Upper lobe of right lung (tissue), 1 donor: ENCODE results near the gene RC3H1. TPM values are rescaled to one million over a fixed set of nuclear protein-coding genes. Genes with fewer than 3 reads are reported as not detected.
"Not testable (repeated sequence)": the region's sequence is repeated elsewhere in the genome, so short reads cannot be mapped to it uniquely, and the experiment has no call there.

ENCODE experiments used
- ATAC-seq: fragments of 200-7000 bp; cut with Tn5 transposase; one replicate; pipeline ENCODE4 v1.9.1; 2020; ENCODE audit warnings: mild to moderate bottlenecking, moderate library complexity
- DNase-seq: peaks from one replicate; pipeline ENCODE4 v3.0.0-alpha.2; 2020
- H3K27ac ChIP-seq: fragments of 200-600 bp; one replicate; pipeline ENCODE4 v1.8.0; 2022
- H3K27me3 ChIP-seq: fragments of 200-600 bp; one replicate; pipeline ENCODE4 v1.8.0; 2022; ENCODE audit warnings: mild to moderate bottlenecking
- H3K36me3 ChIP-seq: fragments of 200-600 bp; one replicate; pipeline ENCODE4 v1.8.0; 2022
- H3K4me1 ChIP-seq: fragments of 200-600 bp; one replicate; pipeline ENCODE4 v1.8.0; 2022
- H3K4me3 ChIP-seq: fragments of 200-600 bp; one replicate; pipeline ENCODE4 v1.8.0; 2022; ENCODE audit warnings: mild to moderate bottlenecking
- H3K9me3 ChIP-seq: fragments of 200-600 bp; one replicate; pipeline ENCODE4 v1.8.0; 2022
- CTCF ChIP-seq: fragments of 200-600 bp; IDR thresholded peaks from one replicate; pipeline ENCODE4 v1.8.0; 2022; ENCODE audit warnings: antibody characterized with exemption
- intact Hi-C: fragments of 100-400 bp; cut with DNase I; formaldehyde crosslinking; loops from one replicate; pipeline ENCODE4 v1.11.0; 2022
- long read RNA-seq: library from polyadenylated mRNA; unstranded; transcript quantifications from one replicate; pipeline ENCODE4 v2.0.0, GENCODE V29; 2021
- total RNA-seq: library from RNA; stranded (reverse); fragmentation: NEBNext Ultra II Directional; extraction: Animal tissue kit (Norgen Biotek cat#: 25700); gene quantifications from one replicate; pipeline ENCODE4 v1.2.1, GENCODE V29; 2021
- donor health status: DM: no; HTN: yes; CAD: no; lungs with severe emphysema.

Gene RC3H1
- 36.5 TPM for total RNA-seq
- long read RNA-seq, full-length matches to known transcripts: 3 of 18 reads
- long read RNA-seq, partial matches to known transcripts: 3 of 18 reads
- long read RNA-seq, other reads (novel, unspliced or antisense): 12 of 18 reads

GRCh38 chr1:174022080-174022975 lies at the start of gene RC3H1:
TSS of gene RC3H1 (minus strand) at chr1:174022357. CDS start at chr1:173992985, 29,372 bp downstream.
- DNase-seq (peak; percentile 96), ATAC-seq (peak; percentile 99)
- intact Hi-C loops: no loop called here
- TF ChIP-seq CTCF: no peak
- Histone ChIP-seq H3K4me1 (peaks cover 40% of the 10 kb centered on the region), H3K27me3 (no peaks in the 10 kb centered on the region), H3K9me3 (no peaks in the 10 kb centered on the region), H3K4me3 (peak within 1 kb of the TSS; percentile 83), H3K36me3 (no peaks in the 10 kb centered on the region), H3K27ac (peak within 1 kb of the TSS; percentile 97)

- Histone ChIP-seq H3K27ac (no peak overlapping the region), H3K27me3 (no peaks in the 10 kb centered on the region), H3K4me1 (no peaks in the 10 kb centered on the region), H3K9me3 (no peaks in the 10 kb centered on the region), H3K4me3 (no peak overlapping the region), H3K36me3 (no peaks in the 10 kb centered on the region)
- no peak for TF ChIP-seq CTCF
- DNase-seq (no peak), ATAC-seq (no peak)
- intact Hi-C loops: no loop called here
Measured at GRCh38 chr1:174070614-174071013, 48.5 kb upstream of the RC3H1 start.

- Histone ChIP-seq H3K27me3 (no peaks in the 10 kb centered on the region), H3K27ac (no peak overlapping the region), H3K4me3 (no peak overlapping the region), H3K9me3 (no peaks in the 10 kb centered on the region), H3K36me3 (no peaks in the 10 kb centered on the region), H3K4me1 (no peaks in the 10 kb centered on the region)
- TF ChIP-seq CTCF: no peak
- ATAC-seq: no peak
- no peak for DNase-seq
- intact Hi-C loops: no loop called here
Measured at GRCh38 chr1:174068000-174068399, 45.8 kb upstream of the RC3H1 start.

- TF ChIP-seq CTCF: no peak
- no peak for ATAC-seq
- intact Hi-C loops: no loop called here
- Histone ChIP-seq H3K9me3 (no peaks in the 10 kb centered on the region), H3K36me3 (no peaks in the 10 kb centered on the region), H3K4me3 (no peak overlapping the region), H3K27ac (no peak overlapping the region), H3K27me3 (no peaks in the 10 kb centered on the region), H3K4me1 (no peaks in the 10 kb centered on the region)
- no peak for DNase-seq
Measured at GRCh38 chr1:174060090-174060489, 37.9 kb upstream of the RC3H1 start.

- intact Hi-C loops: no loop called here
- H3K4me3 ChIP-seq: no peak overlapping the region
- ATAC-seq (no peak), DNase-seq (no peak)
- H3K9me3 ChIP-seq: no peaks in the 10 kb centered on the region
- H3K36me3 ChIP-seq: no peaks in the 10 kb centered on the region
- H3K27ac ChIP-seq: no peak overlapping the region
- H3K4me1 ChIP-seq: no peaks in the 10 kb centered on the region
- H3K27me3 ChIP-seq: no peaks in the 10 kb centered on the region
- TF ChIP-seq CTCF: no peak
Measured at GRCh38 chr1:174058624-174059023, 36.5 kb upstream of the RC3H1 start.

- H3K36me3 ChIP-seq, H3K27ac ChIP-seq, intact Hi-C loops, H3K4me1 ChIP-seq, H3K27me3 ChIP-seq, H3K9me3 ChIP-seq, DNase-seq, ATAC-seq, H3K4me3 ChIP-seq: not testable (repeated sequence)
Measured at GRCh38 chr1:174056609-174057008, 34.5 kb upstream of the RC3H1 start.

- H3K27me3 ChIP-seq, intact Hi-C loops: not testable (repeated sequence)
Measured at GRCh38 chr1:174055797-174056196, 33.6 kb upstream of the RC3H1 start.

More at GRCh38 chr1:174055797-174056196, 33.6 kb upstream of the RC3H1 start:
- H3K27ac ChIP-seq, H3K9me3 ChIP-seq, ATAC-seq, DNase-seq, H3K4me1 ChIP-seq, H3K4me3 ChIP-seq, H3K36me3 ChIP-seq: not testable (repeated sequence)
